Gastrocnemius medialis (tissue), 4 donors: ENCODE measurements around the gene SCG5. TPM values are rescaled to one million over a fixed set of nuclear protein-coding genes. Genes with fewer than 3 reads are reported as not detected.
"Not testable (repeated sequence)": the region's sequence is repeated elsewhere in the genome, so short reads cannot be mapped to it uniquely, and the experiment has no call there.

ENCODE experiments used
- ATAC-seq, 2 donors: fragments of 150-250 bp; one replicate each; pipeline ENCODE4 v1.9.1; 2016
- DNase-seq, 2 donors: peaks; one replicate each; pipeline ENCODE4 v3.0.0-alpha.2; 2019
- H3K27ac ChIP-seq, 4 donors: fragments of 200-600 bp; sonication (generic); 1 replicate in 1 of 4; 2 replicates in 3 of 4; pipeline ENCODE4 v1.5.1; 2016 to 2018; ENCODE audit warnings: mild to moderate bottlenecking in 2 of 4, moderate library complexity in 1 of 4
- H3K27me3 ChIP-seq, 3 donors: fragments of 200-600 bp; sonication (generic) in 2 of 3; 1 replicate in 1 of 3; 2 replicates in 2 of 3; pipeline versions ENCODE4 v1.5.1 to v1.6.0; 2016 to 2019; ENCODE audit warnings: mild to moderate bottlenecking in 1 of 3, moderate library complexity in 1 of 3
- H3K36me3 ChIP-seq, 2 donors: fragments of 200-600 bp; sonication (generic) in 1 of 2; one replicate each; pipeline ENCODE4 v1.5.1; 2017 to 2018
- H3K4me1 ChIP-seq, 2 donors: fragments of 200-600 bp; sonication (generic) in 1 of 2; one replicate each; pipeline ENCODE4 v1.5.1; 2016 to 2017; ENCODE audit warnings: mild to moderate bottlenecking in 2 of 2
- H3K4me3 ChIP-seq, 4 donors: fragments of 200-600 bp; sonication (generic) in 3 of 4; 1 replicate in 1 of 4; 2 replicates in 3 of 4; pipeline ENCODE4 v1.5.1; 2016 to 2019; ENCODE audit warnings: mild to moderate bottlenecking in 2 of 4
- H3K9me3 ChIP-seq, 3 donors: fragments of 200-600 bp; sonication (generic) in 2 of 3; 1 replicate in 1 of 3; 2 replicates in 2 of 3; pipeline ENCODE4 v1.5.1; 2016 to 2019
- CTCF ChIP-seq, 5 experiments: fragments of 450-650 bp in 3 of 5; fragments of 200-600 bp in 2 of 5; sonication (generic) in 2 of 5; IDR thresholded peaks in 4 of 5; conservative IDR thresholded peaks in 1 of 5; 1 replicate in 4 of 5; 2 replicates in 1 of 5; pipeline ENCODE4 v1.5.1; 2016 to 2019; ENCODE audit warnings: antibody characterized with exemption in 5 of 5, mild to moderate bottlenecking in 3 of 5, moderate library complexity in 3 of 5
- POLR2A ChIP-seq, 2 donors: fragments of 450-650 bp; IDR thresholded peaks; one replicate each; pipeline ENCODE4 v1.6.1; 2017; ENCODE audit warnings: antibody characterized with exemption in 2 of 2, mild to moderate bottlenecking in 2 of 2, moderate library complexity in 2 of 2
- in situ Hi-C, 4 donors: fragments of 200-750 bp; cut with MboI; loops; one replicate each; pipeline versions ENCODE4 v1.15.0 to v1.8.0; 2017; ENCODE audit warnings: low sequenced_read_pairs in 4 of 4
- intact Hi-C: fragments of 100-400 bp; cut with DNase I; formaldehyde crosslinking; loops from one replicate; pipeline ENCODE4 v1.15.1; 2023; ENCODE audit warnings: low total_unique reads
- total RNA-seq, 4 donors: library from RNA; depleted of rRNA; stranded (reverse); fragments of >200 nt; gene quantifications; one replicate each; pipeline versions ENCODE4 v1.1.0 to v1.2.3, GENCODE V29; 2016

Gene SCG5
- total RNA-seq = under 1 TPM in 1 of 4 donors, not detected in 3; 0.53 TPM

- in situ Hi-C loops (no loop called here), intact Hi-C loops (no loop called here)
- Histone ChIP-seq H3K27ac (no peak within 1 kb of the TSS), H3K9me3 (no peaks in the 10 kb centered on the region), H3K36me3 (no peaks in the 10 kb centered on the region), H3K4me1 (no peaks in the 10 kb centered on the region), H3K27me3 (peaks cover 11 to 19% (median 13%) of the 10 kb centered on the region in 3 donors), H3K4me3 (no peak within 1 kb of the TSS)
- no peak for DNase-seq
- TF ChIP-seq POLR2A (IDR thresholded peaks at IDR 0.05) = no peak
- TF ChIP-seq CTCF (IDR thresholded peaks at IDR 0.05 in 4 of 5, conservative IDR thresholded peaks at IDR 0.05 in 1 of 5) = no peak
- no peak for ATAC-seq
These were observed at the start of gene SCG5 for GRCh38 chr15:32641517-32642059. SCG5 (plus strand) TSS chr15:32641710; CDS start chr15:32643593, 1,883 bp downstream.

GRCh38 chr15:32593151-32593550 is 48.4 kb upstream of the SCG5 start, which contains the start of gene GOLGA8N:
GOLGA8N (plus strand) TSS chr15:32593456.
- in situ Hi-C loops = not testable (repeated sequence)

GRCh38 chr15:32609518-32609917 is 32.0 kb upstream of the SCG5 start:
- H3K27ac ChIP-seq, in situ Hi-C loops, ATAC-seq, H3K27me3 ChIP-seq, H3K4me3 ChIP-seq, intact Hi-C loops, H3K36me3 ChIP-seq, DNase-seq, H3K4me1 ChIP-seq, H3K9me3 ChIP-seq: not testable (repeated sequence)

More at GRCh38 chr15:32593151-32593550, 48.4 kb upstream of the SCG5 start, which contains the start of gene GOLGA8N:
- H3K27ac ChIP-seq, ATAC-seq, intact Hi-C loops, DNase-seq, H3K9me3 ChIP-seq, H3K4me1 ChIP-seq, H3K4me3 ChIP-seq, H3K27me3 ChIP-seq, H3K36me3 ChIP-seq: not testable (repeated sequence)

- in situ Hi-C loops, H3K9me3 ChIP-seq, DNase-seq, H3K4me3 ChIP-seq, H3K4me1 ChIP-seq, ATAC-seq, intact Hi-C loops, H3K27ac ChIP-seq, H3K27me3 ChIP-seq, H3K36me3 ChIP-seq: not testable (repeated sequence)
- TF ChIP-seq CTCF (IDR thresholded peaks at IDR 0.05 in 4 of 5, conservative IDR thresholded peaks at IDR 0.05 in 1 of 5) = peak in 2 of 5 experiments; percentile 13 to 45
These were observed 30.8 kb upstream of the SCG5 start for GRCh38 chr15:32610719-32611118.

DNA sequence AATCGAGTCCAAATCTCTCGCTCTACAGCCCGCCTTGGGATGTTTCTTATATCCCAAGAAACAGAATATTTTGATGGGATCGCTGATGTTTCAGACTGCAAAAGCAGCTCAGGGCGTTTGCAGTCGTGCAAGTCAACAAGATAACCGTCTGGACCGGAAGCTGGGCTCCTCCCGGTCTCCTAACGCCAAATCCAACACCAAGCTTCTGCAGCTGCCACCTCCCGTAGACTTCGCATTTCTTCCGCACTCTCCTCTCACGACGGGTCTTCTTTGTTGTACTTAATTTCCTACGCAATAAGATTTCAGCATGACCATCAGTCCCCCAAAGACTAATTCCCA is 26.8 kb upstream of the SCG5 start:
- H3K27me3 ChIP-seq, intact Hi-C loops, H3K9me3 ChIP-seq, in situ Hi-C loops, H3K4me1 ChIP-seq, H3K36me3 ChIP-seq: not testable (repeated sequence)
- Histone ChIP-seq H3K27ac (peak overlapping the region; percentile 76 to 85 (median 84)), H3K4me3 (peak overlapping the region; percentile 59 to 78 (median 64))
- DNase-seq = peak; percentile 25 to 58
- peak; percentile 79 to 80 for ATAC-seq

- H3K36me3 ChIP-seq, intact Hi-C loops, H3K9me3 ChIP-seq, H3K4me1 ChIP-seq, in situ Hi-C loops, H3K27me3 ChIP-seq: not testable (repeated sequence)
- ATAC-seq (peak; percentile 94 to 96), DNase-seq (peak; percentile 49 to 78)
- Histone ChIP-seq H3K4me3 (peak within 1 kb of the TSS; percentile 61 to 78 (median 65)), H3K27ac (peak within 1 kb of the TSS; percentile 77 to 85 (median 84))
These were observed 26.2 kb upstream of the SCG5 start, which contains the start of gene ARHGAP11A for GRCh38 chr15:32615051-32615870. ARHGAP11A (plus strand) TSS chr15:32615504; CDS start chr15:32616212, 708 bp downstream.

- intact Hi-C loops, DNase-seq, H3K27me3 ChIP-seq, H3K9me3 ChIP-seq, H3K4me1 ChIP-seq, ATAC-seq, H3K36me3 ChIP-seq, in situ Hi-C loops: not testable (repeated sequence)
- Histone ChIP-seq H3K27ac (peak overlapping the region in 2 of 4 donors; percentile 84 to 85), H3K4me3 (peak overlapping the region; percentile 59 to 78 (median 64))
These were observed 25.6 kb upstream of the SCG5 start for GRCh38 chr15:32615871-32616426.
